Hematopoietic multipotent progenitor cell treated with erythropoietin and hydrocortisone succinate and interleukin-3 and kit ligand, for 8 days (in vitro differentiated cells): ENCODE results near the gene NRSN2.
"Not testable (repeated sequence)": the region's sequence is repeated elsewhere in the genome, so short reads cannot be mapped to it uniquely, and the experiment has no call there.

Source experiments
- DNase-seq: peaks from one replicate; pipeline ENCODE4 v3.0.0-alpha.2; 2015

Gene NRSN2

GRCh38 chr20:325889-326644 is 20.8 kb upstream of the NRSN2 start:
- peak; percentile 50 for DNase-seq

GRCh38 chr20:326645-327185 is 20.2 kb upstream of the NRSN2 start:
- peak; percentile 30 for DNase-seq

GRCh38 chr20:327186-328026 is 19.5 kb upstream of the NRSN2 start:
- DNase-seq, result peak; percentile 85

GRCh38 chr20:328027-328974 is 18.6 kb upstream of the NRSN2 start:
- no peak for DNase-seq

- DNase-seq, result no peak
These were observed 17.8 kb upstream of the NRSN2 start for GRCh38 chr20:328975-329695.

GRCh38 chr20:329851-330232 is 17.1 kb upstream of the NRSN2 start:
- no peak for DNase-seq

- DNase-seq, result peak; percentile 81
These were observed 16.4 kb upstream of the NRSN2 start for GRCh38 chr20:330233-331149.

- no peak for DNase-seq
These were observed 12.3 kb upstream of the NRSN2 start for GRCh38 chr20:334578-334977.

GRCh38 chr20:336040-336439 is 10.9 kb upstream of the NRSN2 start:
- DNase-seq, result not testable (repeated sequence)

GRCh38 chr20:341682-342081 is 5.2 kb upstream of the NRSN2 start:
- peak; percentile 81 for DNase-seq

GRCh38 chr20:343107-343506 is 3.8 kb upstream of the NRSN2 start:
- no peak for DNase-seq

- DNase-seq, result no peak
These were observed 775 bp upstream of the NRSN2 start for GRCh38 chr20:346033-346639.

GRCh38 chr20:347317-347639 is 367 bp downstream of the NRSN2 start:
- no peak for DNase-seq

- DNase-seq, result peak; percentile 88
These were observed 951 bp downstream of the NRSN2 start for GRCh38 chr20:347640-348484.

- DNase-seq, result no peak
These were observed 2.3 kb downstream of the NRSN2 start for GRCh38 chr20:348972-349841.

- no peak for DNase-seq
These were observed 6.3 kb downstream of the NRSN2 start for GRCh38 chr20:353166-353565.

GRCh38 chr20:354298-354977 is 7.5 kb downstream of the NRSN2 start:
- peak; percentile 83 for DNase-seq

GRCh38 chr20:356154-356553 is 9.2 kb downstream of the NRSN2 start:
- DNase-seq, result not testable (repeated sequence)
